ENCODE data around the gene MDP1.
A peak's percentile ranks its signal among the peaks of the same experiment; 100 is the strongest.
"Not testable (repeated sequence)": the region's sequence is repeated elsewhere in the genome, so short reads cannot be mapped to it uniquely, and the experiment has no call there.

The MDP1 gene

GRCh38 chr14:24231263-24232120, 15.6 kb upstream of the MDP1 start:
- no peak for DNase-seq (ENCODE audit: low read depth in 2 of 2)

GRCh38 chr14:24228902-24229301, 13.0 kb upstream of the MDP1 start:
- no peak for DNase-seq (ENCODE audit: low read depth in 2 of 2)

GRCh38 chr14:24226473-24226872, 10.6 kb upstream of the MDP1 start:
- no peak for DNase-seq (ENCODE audit: low read depth in 2 of 2)

- DNase-seq (ENCODE audit: low read depth in 2 of 2), result no peak
Measured at GRCh38 chr14:24224618-24225071, 8.8 kb upstream of the MDP1 start.

- not testable (repeated sequence) for DNase-seq (ENCODE audit: low read depth in 2 of 2)
Measured at GRCh38 chr14:24222987-24223386, 7.1 kb upstream of the MDP1 start.

- DNase-seq (ENCODE audit: low read depth in 2 of 2), result no peak
Measured at GRCh38 chr14:24219521-24219920, 3.7 kb upstream of the MDP1 start.

GRCh38 chr14:24219080-24219479, 3.2 kb upstream of the MDP1 start:
- DNase-seq (ENCODE audit: low read depth in 2 of 2), result no peak

GRCh38 chr14:24216876-24217275, 1.0 kb upstream of the MDP1 start:
- not testable (repeated sequence) for DNase-seq (ENCODE audit: low read depth in 2 of 2)

- DNase-seq (ENCODE audit: low read depth in 2 of 2), result no peak
Measured at GRCh38 chr14:24216345-24216699, 456 bp upstream of the MDP1 start.

GRCh38 chr14:24213866-24214662, 1.8 kb downstream of the MDP1 start:
- no peak for DNase-seq (ENCODE audit: low read depth in 2 of 2)

GRCh38 chr14:24212924-24213865, 2.7 kb downstream of the MDP1 start, which contains the start of gene CHMP4A:
Gene CHMP4A (minus strand): TSS chr14:24213488. CDS start chr14:24213439, 49 bp downstream.
- DNase-seq (ENCODE audit: low read depth in 2 of 2), result peak; percentile 93 to 95

GRCh38 chr14:24211311-24211710, 4.6 kb downstream of the MDP1 start:
- no peak for DNase-seq (ENCODE audit: low read depth in 2 of 2)

- no peak for DNase-seq (ENCODE audit: low read depth in 2 of 2)
Measured at GRCh38 chr14:24207625-24208024, 8.2 kb downstream of the MDP1 start.

GRCh38 chr14:24207104-24207551, 8.7 kb downstream of the MDP1 start:
- DNase-seq (ENCODE audit: low read depth in 2 of 2), result no peak

GRCh38 chr14:24206260-24207103, 9.4 kb downstream of the MDP1 start:
- DNase-seq (ENCODE audit: low read depth in 2 of 2), result no peak

GRCh38 chr14:24204163-24205146, 11.4 kb downstream of the MDP1 start:
- DNase-seq (ENCODE audit: low read depth in 2 of 2), result no peak

GRCh38 chr14:24203249-24203886, 12.5 kb downstream of the MDP1 start:
- not testable (repeated sequence) for DNase-seq (ENCODE audit: low read depth in 2 of 2)

- not testable (repeated sequence) for DNase-seq (ENCODE audit: low read depth in 2 of 2)
Measured at GRCh38 chr14:24202538-24202937, 13.3 kb downstream of the MDP1 start.

Measured in activated CD8-positive, alpha-beta memory T cell treated with anti-CD3 and anti-CD28 coated beads for 4 hours (primary cell).